Measurements from ENCODE around the gene MAEL.

MAEL gene

DNA sequence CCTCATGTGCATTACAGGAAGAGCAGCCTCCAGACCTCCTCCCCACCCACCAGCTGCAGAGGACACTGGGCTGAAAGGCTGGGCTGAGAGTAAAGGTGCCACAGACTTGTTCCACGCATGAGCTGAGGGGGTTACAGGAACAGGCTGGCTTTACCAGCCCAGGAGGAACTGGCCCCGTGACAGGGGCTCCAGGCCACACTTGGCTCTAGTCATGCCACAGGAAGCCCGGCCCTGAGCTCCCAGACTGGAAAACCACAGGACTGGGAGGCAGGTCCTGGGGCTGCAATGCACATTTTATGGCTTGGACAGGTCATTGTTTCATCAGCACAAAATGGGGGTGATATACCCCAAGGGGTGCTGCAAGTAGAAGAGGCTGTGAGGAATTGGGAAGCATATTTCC lies 65.5 kb downstream of the MAEL start:
- no peak for DNase-seq (ENCODE audit: low read depth)
- TF ChIP-seq, protein P1, sequence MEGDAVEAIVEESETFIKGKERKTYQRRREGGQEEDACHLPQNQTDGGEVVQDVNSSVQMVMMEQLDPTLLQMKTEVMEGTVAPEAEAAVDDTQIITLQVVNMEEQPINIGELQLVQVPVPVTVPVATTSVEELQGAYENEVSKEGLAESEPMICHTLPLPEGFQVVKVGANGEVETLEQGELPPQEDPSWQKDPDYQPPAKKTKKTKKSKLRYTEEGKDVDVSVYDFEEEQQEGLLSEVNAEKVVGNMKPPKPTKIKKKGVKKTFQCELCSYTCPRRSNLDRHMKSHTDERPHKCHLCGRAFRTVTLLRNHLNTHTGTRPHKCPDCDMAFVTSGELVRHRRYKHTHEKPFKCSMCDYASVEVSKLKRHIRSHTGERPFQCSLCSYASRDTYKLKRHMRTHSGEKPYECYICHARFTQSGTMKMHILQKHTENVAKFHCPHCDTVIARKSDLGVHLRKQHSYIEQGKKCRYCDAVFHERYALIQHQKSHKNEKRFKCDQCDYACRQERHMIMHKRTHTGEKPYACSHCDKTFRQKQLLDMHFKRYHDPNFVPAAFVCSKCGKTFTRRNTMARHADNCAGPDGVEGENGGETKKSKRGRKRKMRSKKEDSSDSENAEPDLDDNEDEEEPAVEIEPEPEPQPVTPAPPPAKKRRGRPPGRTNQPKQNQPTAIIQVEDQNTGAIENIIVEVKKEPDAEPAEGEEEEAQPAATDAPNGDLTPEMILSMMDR (conservative IDR thresholded peaks at IDR 0.05; ENCODE audit: low read length), result no peak
- no peak overlapping the region for H3K4me3 ChIP-seq (ENCODE audit: low read length)

DNA sequence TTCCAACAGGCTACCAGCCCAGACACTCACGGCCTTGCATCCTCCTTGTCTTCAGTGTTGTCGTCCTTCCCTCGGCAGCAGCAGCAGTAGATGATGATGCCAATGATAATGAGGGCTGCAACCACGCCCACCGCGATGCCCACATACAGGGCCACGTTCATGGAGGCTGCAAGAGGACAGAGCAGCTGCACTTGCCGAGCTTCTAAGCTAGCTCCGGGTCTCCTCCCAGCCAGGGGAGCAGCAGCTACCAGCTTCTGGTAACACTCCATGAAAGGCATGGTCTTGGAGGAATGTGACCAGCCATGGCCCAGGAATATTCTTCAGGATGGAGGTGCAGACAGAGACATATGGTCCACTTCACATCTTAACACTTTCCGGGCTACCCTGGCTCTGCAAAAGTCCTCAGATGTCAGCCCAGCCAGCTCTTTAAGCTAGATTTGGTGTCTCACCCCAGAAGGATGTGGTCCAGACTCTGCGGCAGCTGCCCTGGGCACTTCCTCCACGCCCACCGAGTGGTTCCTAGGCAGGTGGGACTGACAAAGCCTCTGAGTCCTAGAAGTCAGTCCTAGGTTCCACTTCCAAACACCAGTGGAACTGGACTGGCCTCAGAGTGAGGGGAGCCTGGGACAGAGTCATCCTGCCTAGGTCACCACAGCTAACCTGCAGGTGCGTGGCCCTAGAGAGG lies 66.0 kb downstream of the MAEL start:
- no peak overlapping the region for H3K4me3 ChIP-seq (ENCODE audit: low read length)
- DNase-seq (ENCODE audit: low read depth), result no peak
- TF ChIP-seq, protein P1 (conservative IDR thresholded peaks at IDR 0.05; ENCODE audit: low read length), result no peak

DNA sequence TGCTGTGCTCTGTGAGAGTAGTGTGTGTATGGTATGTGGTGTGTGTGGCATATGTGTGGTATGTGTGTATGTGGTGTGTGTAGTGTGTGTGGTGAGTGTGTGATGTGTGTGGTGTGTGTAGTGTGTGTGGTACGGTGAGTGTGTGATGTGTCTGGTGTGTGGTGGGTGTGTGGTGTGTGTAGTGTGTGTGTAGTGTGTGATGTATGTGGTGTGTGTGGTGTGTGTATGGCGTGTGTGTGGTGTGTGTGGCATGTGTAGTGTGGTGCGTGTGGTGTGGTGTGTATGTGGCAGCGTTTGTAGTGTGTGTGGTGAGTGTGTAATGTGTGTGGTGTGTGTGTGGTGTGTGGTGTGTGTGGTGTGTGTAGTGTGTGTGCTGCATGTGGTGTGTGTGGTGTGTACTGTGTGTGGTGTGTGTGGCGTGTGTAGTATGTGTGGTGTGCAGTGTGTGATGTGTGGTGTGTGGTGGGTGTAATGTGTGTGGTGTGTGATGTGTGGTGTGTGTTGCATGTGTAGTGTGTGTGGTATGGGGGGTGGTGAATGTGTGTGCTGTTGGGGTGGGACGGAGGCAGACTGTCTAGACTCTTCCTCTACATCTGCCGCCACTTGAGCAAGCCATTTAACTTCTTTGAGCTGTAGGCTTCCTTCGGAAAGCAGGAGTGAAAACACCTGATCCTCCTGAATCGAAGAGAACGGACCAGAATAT lies 67.6 kb downstream of the MAEL start:
- no peak overlapping the region for H3K4me3 ChIP-seq (ENCODE audit: low read length)
- TF ChIP-seq, protein P1 (conservative IDR thresholded peaks at IDR 0.05; ENCODE audit: low read length), result no peak
- no peak for DNase-seq (ENCODE audit: low read depth)

DNA sequence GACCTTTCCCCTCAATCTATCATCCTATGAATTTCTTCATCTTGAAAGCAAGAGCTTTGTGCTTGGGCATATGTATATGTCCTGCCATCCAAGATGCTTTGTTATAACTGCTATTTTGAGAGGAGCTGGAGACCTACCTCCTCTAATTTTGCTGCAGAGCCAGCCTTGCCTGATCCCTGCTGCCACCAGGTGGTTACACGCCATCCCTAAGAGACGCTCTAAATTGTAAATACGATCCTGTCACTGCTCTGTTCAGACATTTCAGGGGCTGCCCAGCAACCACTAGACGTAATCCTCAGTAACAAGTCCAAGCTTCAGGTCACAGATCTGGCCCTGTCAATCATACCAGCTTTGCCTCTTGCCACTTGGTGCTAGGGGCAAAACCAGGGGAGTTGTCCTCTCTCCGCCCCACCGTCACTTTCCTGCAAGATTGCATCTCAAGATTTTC lies 68.2 kb downstream of the MAEL start:
- no peak overlapping the region for H3K4me3 ChIP-seq (ENCODE audit: low read length)
- DNase-seq (ENCODE audit: low read depth), result peak; percentile 19
- TF ChIP-seq, protein P1 (conservative IDR thresholded peaks at IDR 0.05; ENCODE audit: low read length), result peak; percentile 41

DNA sequence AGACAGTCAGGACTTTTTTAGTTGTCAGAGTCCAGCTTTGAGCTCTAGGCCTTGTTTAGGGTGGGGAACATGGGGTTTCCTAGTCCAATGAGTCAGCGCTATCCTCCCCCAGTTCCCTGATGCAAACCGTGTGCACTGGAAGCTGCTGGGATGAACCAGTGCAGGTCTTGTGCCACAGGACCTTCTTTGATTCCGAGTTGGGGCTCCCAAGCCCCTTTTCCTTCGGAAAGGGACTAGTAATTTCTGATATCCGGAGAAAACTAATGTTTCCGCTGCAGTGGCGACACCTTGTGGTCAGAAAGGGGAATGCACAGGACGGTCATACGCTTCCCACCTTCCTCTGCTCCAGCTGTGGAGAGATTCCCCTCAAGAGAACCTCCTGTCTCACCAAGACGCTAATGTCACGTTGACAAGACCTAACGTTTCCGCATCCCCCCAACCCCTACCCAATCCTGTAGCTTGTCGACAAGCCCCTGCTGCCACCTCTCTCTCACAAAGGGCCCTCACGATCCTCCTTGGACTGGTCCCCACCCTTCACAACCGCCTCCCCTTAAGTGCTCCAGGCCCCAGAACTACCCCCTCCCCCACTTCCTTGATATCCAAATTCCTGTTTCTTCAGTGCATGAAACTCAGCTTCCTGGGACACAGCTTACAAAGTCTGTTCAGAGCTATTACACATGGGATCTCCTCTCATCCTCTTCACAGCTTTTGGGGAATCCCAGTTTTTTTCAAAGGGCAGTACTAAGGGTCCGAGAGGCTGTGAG lies 70.1 kb downstream of the MAEL start:
- DNase-seq (ENCODE audit: low read depth), result peak; percentile 41
- no peak overlapping the region for H3K4me3 ChIP-seq (ENCODE audit: low read length)
- TF ChIP-seq, protein P1 (conservative IDR thresholded peaks at IDR 0.05; ENCODE audit: low read length), result peak; percentile 98

DNA sequence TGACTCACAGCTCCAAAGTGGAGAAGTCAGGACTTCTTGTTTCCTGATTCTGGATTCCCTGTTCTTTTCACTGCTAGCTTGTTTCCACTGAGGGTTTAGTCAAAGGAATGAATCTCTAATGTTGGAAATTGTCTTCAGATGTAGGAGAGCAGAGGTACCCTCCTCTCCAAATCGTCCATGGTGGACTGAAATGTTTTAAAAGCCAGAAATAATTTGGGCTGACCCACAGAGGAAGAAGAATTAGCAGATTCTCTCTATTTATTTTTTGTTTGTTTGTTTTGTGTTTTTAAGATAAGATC lies 70.7 kb downstream of the MAEL start:
- TF ChIP-seq, protein P1 (conservative IDR thresholded peaks at IDR 0.05; ENCODE audit: low read length), result no peak
- no peak overlapping the region for H3K4me3 ChIP-seq (ENCODE audit: low read length)
- no peak for DNase-seq (ENCODE audit: low read depth)

Data from AG10803 (cell line).